NCI-H2107 (cell line): Measurements from ENCODE around the gene GYS2.

Source experiments
- DNase-seq: peaks from one replicate; lab custom pipeline; 2025; lab: John Stamatoyannopoulos, UW

Gene GYS2

DNA sequence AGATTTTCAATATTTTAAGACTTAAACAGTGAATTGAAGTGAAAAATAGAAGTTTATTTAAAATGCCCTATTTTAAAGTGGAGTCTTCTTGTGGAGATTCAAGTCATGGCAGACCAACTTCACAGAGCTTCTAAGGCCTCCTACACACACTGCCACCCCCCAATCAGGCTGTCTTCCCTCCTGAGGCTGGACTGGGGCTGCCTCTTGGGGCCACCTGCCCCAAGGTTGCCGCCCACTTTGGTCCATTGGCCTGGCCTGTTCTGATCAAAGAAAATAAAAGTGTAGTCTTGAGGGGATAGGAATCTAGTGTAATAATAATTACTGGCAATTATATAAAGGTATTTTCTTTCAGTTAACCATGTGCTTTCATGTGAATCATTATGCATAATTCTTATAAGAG is 101.8 kb downstream of the GYS2 start:
- no peak for DNase-seq

DNA sequence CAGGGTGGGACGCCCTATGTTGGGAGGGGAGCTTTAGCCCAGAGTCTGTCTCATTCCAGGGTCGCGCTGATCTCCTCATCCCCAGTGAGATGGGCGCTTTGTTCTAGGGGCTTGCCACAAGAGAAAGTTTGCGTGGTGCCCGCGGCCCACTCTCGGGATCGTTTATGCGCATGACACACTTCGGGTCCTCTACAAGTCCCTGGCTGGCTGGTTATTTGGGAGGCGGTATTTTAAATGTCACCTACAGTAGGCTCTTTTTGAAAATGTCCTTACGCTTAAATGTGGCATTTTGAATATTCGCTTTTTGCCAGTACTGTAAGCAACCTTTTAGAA is 102.5 kb downstream of the GYS2 start:
- no peak for DNase-seq

DNA sequence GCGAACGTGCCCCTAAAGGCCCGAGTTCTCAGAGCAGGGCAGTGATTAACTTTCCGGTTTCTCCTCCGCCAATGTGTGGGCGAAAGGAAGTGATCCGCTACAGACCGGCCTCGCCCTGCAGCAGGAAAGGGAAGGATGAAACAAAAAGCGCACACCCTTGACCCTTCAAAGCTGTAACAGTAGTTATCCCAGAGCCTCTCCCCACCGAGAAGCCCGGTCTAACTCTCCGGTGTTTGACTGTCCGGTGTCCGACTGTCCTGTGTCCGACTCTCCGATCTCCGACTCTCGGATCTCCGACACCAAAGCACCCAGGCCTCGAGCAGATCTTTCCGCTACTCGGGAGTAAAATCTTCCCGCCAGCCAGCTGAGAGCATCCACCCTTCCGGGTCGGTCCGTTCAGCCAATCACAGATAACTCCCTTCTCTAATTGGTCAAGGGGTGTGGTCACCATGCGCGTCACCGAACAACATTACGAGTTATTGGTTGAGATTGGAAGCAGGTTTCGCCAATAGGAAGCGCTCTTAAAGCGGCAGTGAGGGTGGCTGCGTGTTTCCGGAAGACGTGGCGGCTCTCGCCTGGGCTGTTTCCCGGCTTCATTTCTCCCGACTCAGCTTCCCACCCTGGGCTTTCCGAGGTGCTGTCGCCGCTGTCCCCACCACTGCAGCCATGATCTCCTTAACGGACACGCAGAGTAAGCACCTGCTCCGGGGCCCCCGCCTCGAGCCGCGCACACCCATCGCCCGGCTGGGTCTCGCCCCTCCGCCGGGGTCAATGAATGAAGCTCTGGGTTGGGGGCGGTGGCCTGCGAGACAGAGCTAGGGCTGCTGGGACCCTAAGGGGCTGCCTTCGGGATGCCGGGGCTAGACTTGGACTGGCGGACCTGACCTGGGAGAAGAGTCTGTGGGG is 103.1 kb downstream of the GYS2 start, which contains the start of the genes GOLT1B and RECQL:
GOLT1B (plus strand) TSS at position 532 of the 906 bp plus-strand sequence; CDS start at position 667, 135 bp downstream.
RECQL (minus strand) TSS at position 378 of the 906 bp plus-strand sequence. CDS start 2,065 bp downstream, outside the sequence.
- peak; percentile 90 for DNase-seq

DNA sequence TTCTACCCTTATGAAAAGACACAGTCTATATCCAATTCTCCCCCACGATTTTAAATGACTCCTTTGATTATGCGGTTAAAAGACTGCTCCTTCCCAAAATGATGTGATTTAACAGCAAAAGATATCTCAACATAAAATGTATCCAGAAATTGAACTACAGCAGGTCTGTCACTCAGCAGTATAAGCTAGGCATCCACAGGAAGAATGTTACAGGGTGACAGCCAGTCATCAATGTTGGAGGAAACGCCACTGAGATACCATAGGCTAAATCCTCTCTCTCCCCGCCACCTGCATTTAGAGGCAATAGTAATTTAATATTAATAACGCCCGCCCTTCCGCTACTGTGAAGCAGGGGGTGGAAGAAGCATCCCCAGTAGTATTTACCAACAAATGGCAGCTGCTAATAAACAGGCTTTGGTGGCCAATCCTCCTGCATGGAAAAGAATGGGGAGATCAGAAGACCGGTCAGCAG is 103.8 kb downstream of the GYS2 start:
- DNase-seq, result no peak

DNA sequence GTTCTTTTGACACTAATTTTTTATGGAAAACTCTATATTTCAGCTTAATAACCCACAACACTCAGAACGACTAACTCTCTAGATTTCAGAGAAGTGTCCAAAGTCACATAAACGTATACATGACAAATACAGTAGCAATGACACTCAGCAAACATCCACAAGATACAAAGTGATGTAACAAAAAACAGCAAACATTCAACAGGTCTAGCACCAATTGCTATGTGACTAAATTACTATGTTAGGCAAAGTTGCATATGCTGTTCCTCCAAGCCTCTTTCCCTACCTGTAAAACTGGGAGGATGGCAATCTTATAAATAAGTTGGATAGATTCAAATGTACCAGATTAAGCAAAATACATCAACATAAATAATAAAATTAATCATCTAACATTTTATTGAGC is 104.9 kb downstream of the GYS2 start:
- DNase-seq, result no peak
